Stimulated activated CD8-positive, alpha-beta memory T cell treated with anti-CD3 and anti-CD28 coated beads, Interleukin-15, amount 100 ng/mL, for 48 hours (primary cell): ENCODE results near the gene ST6GAL1.
"Not testable (repeated sequence)": the region's sequence is repeated elsewhere in the genome, so short reads cannot be mapped to it uniquely, and the experiment has no call there.

Experiments
- DNase-seq, 2 donors: peaks; one replicate each; pipeline ENCODE4 v3.0.0-alpha.2; 2020; ENCODE audit warnings: low read depth in 2 of 2

ST6GAL1 gene

DNA sequence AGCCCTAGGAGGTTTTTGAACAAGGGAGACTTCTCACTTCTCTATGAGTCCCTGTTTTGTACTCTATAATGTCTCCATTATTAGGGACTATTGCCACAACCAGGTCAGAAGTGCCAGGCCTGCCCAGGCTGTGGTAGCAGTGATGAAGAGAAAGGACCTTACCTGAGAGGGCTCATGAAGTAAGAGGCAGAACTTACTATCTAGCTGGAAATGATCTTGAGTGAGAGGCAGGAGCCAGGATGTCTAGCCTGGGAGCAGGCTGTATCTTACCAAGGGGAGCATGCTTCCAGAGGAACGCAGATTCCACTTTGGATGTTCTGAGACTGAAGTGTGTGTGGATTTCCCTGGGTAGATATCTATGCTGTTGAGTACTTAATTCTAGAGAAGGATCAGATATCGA is 115.7 kb downstream of the ST6GAL1 start:
- no peak for DNase-seq

- DNase-seq: no peak
Measured at GRCh38 chr3:187049462-187050101, 119.3 kb downstream of the ST6GAL1 start.

DNA sequence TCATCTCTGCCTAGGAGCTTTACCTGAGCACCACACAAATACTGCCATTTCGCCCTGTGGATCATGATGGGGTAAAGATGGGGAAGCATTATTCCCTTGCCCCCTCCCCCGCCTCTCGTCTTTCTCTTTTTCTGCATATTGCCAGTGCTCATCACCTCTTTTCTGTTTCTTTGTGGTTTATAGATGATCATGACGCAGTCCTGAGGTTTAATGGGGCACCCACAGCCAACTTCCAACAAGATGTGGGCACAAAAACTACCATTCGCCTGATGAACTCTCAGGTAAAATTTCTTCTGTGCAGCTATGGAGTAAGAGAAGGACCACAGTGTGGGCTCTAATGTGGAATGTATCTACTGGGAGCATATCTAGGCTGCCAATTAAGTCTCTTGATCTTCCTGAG is 120.7 kb downstream of the ST6GAL1 start:
- no peak for DNase-seq

GRCh38 chr3:187051724-187052366 is 121.5 kb downstream of the ST6GAL1 start:
- DNase-seq: no peak

- DNase-seq: not testable (repeated sequence)
Measured at GRCh38 chr3:187052427-187052826, 122.1 kb downstream of the ST6GAL1 start.

DNA sequence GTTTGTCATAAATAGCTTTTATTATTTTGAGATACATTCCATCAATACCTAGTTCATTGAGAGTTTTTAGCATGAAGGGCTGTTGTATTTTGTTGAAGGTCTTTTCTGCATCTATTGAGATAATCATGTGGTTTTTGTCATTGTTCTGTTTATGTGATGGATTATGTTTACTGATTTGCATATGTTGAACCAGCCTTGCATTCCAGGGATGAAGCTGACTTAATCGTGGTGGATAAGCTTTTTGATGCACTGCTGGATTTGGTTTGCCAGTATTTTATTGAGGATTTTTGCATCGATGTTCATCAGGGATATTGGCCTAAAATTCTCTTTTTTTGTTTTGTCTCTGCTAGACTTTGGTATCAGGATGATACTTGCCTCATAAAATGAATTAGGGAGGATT is 124.1 kb downstream of the ST6GAL1 start:
- DNase-seq: not testable (repeated sequence)

DNA sequence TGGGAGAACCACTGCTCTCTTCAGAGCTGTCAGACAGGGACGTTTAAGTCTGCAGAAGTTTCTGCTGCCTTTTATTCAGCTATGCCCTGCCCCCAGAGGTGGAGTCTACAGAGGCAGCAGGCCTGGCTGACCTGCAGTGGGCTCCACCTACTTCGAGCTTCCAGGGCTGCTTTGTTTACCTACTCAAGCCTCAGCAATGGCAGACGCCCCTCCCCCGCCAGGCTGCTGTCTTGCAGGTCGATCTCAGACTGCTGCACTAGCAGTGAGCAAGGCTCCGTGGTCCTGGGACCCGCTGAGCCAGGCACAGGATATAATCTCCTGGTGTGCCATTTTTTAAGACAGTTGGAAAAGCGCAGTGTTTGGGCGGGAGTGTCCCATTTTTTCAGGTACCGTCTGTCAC is 127.5 kb downstream of the ST6GAL1 start:
- DNase-seq: not testable (repeated sequence)

DNA sequence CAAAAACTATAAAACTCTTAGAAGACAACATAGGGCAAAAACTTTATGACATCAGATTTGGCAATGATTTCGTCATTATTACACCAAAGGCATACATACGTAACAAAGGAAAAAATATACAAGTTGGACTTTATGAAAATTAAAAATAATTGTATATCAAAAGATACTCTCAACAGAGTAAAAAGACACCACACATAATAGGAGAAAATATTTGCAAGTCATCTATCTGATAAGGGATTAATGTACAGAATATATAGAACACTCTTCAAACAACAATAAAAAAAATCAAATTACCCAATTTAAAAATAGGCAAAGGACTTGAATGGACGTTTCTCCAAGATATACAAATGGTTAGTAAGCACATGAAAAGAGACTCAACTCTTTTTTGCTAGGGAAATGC is 131.4 kb downstream of the ST6GAL1 start:
- DNase-seq: no peak

GRCh38 chr3:187062526-187063177 is 132.3 kb downstream of the ST6GAL1 start:
- DNase-seq: no peak

- DNase-seq: no peak
Measured at GRCh38 chr3:187063286-187064121, 133.2 kb downstream of the ST6GAL1 start.

GRCh38 chr3:187064210-187065115 is 134.1 kb downstream of the ST6GAL1 start:
- no peak for DNase-seq

GRCh38 chr3:187066228-187066995 is 136.1 kb downstream of the ST6GAL1 start:
- peak in 1 of 2 donors; percentile 16 for DNase-seq

GRCh38 chr3:187068787-187069186 is 138.5 kb downstream of the ST6GAL1 start:
- no peak for DNase-seq

- DNase-seq: no peak
Measured at GRCh38 chr3:187069857-187070516, 139.7 kb downstream of the ST6GAL1 start.

GRCh38 chr3:187072102-187072501 is 141.8 kb downstream of the ST6GAL1 start:
- DNase-seq: no peak

DNA sequence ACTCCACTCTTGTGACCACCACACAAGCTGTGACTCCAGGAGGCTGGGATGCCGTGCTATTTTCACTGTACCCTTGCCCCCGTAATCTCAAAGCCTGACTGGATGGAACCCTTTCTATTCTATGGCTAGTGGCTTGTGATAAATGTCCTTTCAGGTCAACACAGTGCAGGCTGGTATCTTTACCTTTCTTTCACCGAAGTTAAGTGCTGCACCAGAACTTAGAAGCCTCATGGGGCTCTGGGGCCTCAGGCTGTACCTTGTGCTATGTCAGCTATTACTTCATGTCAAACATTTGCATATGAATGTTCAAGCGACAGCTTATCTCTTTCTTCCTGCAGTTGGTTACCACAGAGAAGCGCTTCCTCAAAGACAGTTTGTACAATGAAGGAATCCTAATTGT is 142.2 kb downstream of the ST6GAL1 start:
- DNase-seq: no peak

DNA sequence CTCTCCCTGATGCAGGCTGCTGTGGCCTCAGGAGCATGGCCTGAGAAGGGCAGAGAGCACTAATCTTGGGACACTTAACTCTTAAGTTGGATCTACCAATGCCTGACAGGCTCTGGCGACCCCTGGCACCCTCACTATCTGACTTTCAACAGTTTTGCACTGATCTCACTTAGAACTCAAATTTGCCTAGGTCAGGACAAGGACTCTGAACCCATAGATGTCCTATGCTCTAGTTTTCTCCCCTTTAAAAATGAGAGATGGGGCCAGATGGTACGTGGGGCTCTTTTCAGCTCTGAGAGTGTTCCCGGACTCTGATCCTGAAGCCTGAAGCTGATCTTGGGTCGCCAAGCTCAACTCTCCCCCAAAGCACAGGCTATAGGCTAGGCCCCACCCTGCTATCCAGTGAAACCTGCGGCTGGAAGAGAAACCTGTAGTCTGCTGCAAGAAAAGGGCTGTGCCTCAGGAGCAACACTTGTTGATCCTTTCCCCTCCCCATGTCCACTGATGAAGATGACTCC is 143.3 kb downstream of the ST6GAL1 start:
- DNase-seq: no peak

GRCh38 chr3:187074846-187075245 is 144.5 kb downstream of the ST6GAL1 start:
- no peak for DNase-seq

- no peak for DNase-seq
Measured at GRCh38 chr3:187076297-187076696, 146.0 kb downstream of the ST6GAL1 start.

DNA sequence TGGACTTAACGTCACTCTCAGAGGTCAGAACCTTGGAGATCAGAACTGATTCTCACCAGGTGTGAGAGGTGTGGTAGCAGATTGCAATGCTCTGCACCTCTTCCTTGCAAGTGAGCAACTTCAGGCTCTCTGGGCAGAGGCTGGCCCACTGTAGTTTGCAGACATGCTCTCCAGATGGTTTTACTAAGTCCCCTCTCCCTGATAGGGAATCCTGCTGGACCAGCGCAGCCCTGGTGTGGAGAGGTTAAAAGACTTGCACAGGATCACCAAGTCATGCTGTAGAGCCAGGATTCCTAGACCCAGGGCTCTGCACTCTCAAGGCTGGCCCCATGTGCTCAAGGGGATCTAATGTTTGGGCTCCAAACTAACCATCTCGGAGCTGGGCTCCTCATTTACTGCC is 146.8 kb downstream of the ST6GAL1 start:
- no peak for DNase-seq
